ENCODE measurements around the gene TASP1. TPM values are rescaled to one million over a fixed set of nuclear protein-coding genes. Genes with fewer than 3 reads are reported as not detected.

The TASP1 gene
- total RNA-seq, 1 donor from 2014 or later: 9.6 TPM

GRCh38 chr20:13430346-13431002, 208.3 kb downstream of the TASP1 start:
- DNase-seq (ENCODE audit: low spot score): peak; percentile 57
- H3K36me3 Mint-ChIP-seq (ENCODE audit: low read depth): peaks cover 57% of the 10 kb centered on the region
- no peaks in the 10 kb centered on the region for H3K27me3 Mint-ChIP-seq (ENCODE audit: low read depth)
- H3K4me3 Mint-ChIP-seq (ENCODE audit: low read depth): peak overlapping the region; percentile 23
- peaks cover 18% of the 10 kb centered on the region for H3K9me3 Mint-ChIP-seq
- H3K27ac Mint-ChIP-seq: peak overlapping the region; percentile 80
- intact Hi-C loops (cut with micrococcal nuclease): loop anchor here (1.0 to 10.0 kb wide), 8 partner anchors 92 to 354 kb away; partner anchors contain the start of genes ESF1, NDUFAF5 and TASP1
- H3K4me1 Mint-ChIP-seq (ENCODE audit: low read depth): peaks cover 30% of the 10 kb centered on the region

- Mint-ChIP-seq H3K27ac (peak overlapping the region; percentile 80), H3K4me3 (ENCODE audit: low read depth) (no peak overlapping the region), H3K36me3 (ENCODE audit: low read depth) (peaks cover 45% of the 10 kb centered on the region), H3K4me1 (ENCODE audit: low read depth) (peaks cover 33% of the 10 kb centered on the region), H3K9me3 (peaks cover 18% of the 10 kb centered on the region), H3K27me3 (ENCODE audit: low read depth) (no peaks in the 10 kb centered on the region)
- no peak for DNase-seq (ENCODE audit: low spot score)
- intact Hi-C loops (cut with micrococcal nuclease): no loop called here
These were observed 210.0 kb downstream of the TASP1 start for GRCh38 chr20:13428684-13429083.

GRCh38 chr20:13426870-13427269, 211.9 kb downstream of the TASP1 start:
- intact Hi-C loops (cut with micrococcal nuclease): no loop called here
- no peak overlapping the region for H3K4me3 Mint-ChIP-seq (ENCODE audit: low read depth)
- H3K27me3 Mint-ChIP-seq (ENCODE audit: low read depth): no peaks in the 10 kb centered on the region
- no peak for DNase-seq (ENCODE audit: low spot score)
- H3K36me3 Mint-ChIP-seq (ENCODE audit: low read depth): peaks cover 40% of the 10 kb centered on the region
- H3K9me3 Mint-ChIP-seq: peaks cover 22% of the 10 kb centered on the region
- H3K27ac Mint-ChIP-seq: no peak overlapping the region
- H3K4me1 Mint-ChIP-seq (ENCODE audit: low read depth): peaks cover 32% of the 10 kb centered on the region

GRCh38 chr20:13425381-13426135, 213.2 kb downstream of the TASP1 start:
- peaks cover 20% of the 10 kb centered on the region for H3K4me1 Mint-ChIP-seq (ENCODE audit: low read depth)
- H3K9me3 Mint-ChIP-seq: peaks cover 18% of the 10 kb centered on the region
- no peak for DNase-seq (ENCODE audit: low spot score)
- H3K4me3 Mint-ChIP-seq (ENCODE audit: low read depth): no peak overlapping the region
- intact Hi-C loops (cut with micrococcal nuclease): no loop called here
- H3K27ac Mint-ChIP-seq: no peak overlapping the region
- no peaks in the 10 kb centered on the region for H3K27me3 Mint-ChIP-seq (ENCODE audit: low read depth)
- H3K36me3 Mint-ChIP-seq (ENCODE audit: low read depth): peaks cover 30% of the 10 kb centered on the region

- H3K9me3 Mint-ChIP-seq: peaks cover 11% of the 10 kb centered on the region
- peaks cover 8% of the 10 kb centered on the region for H3K4me1 Mint-ChIP-seq (ENCODE audit: low read depth)
- H3K27me3 Mint-ChIP-seq (ENCODE audit: low read depth): no peaks in the 10 kb centered on the region
- intact Hi-C loops (cut with micrococcal nuclease): no loop called here
- peaks cover 19% of the 10 kb centered on the region for H3K36me3 Mint-ChIP-seq (ENCODE audit: low read depth)
- no peak overlapping the region for H3K27ac Mint-ChIP-seq
- DNase-seq (ENCODE audit: low spot score): no peak
- H3K4me3 Mint-ChIP-seq (ENCODE audit: low read depth): no peak overlapping the region
These were observed 214.4 kb downstream of the TASP1 start for GRCh38 chr20:13424174-13424833.

- peaks cover 6% of the 10 kb centered on the region for H3K4me1 Mint-ChIP-seq (ENCODE audit: low read depth)
- peaks cover 12% of the 10 kb centered on the region for H3K36me3 Mint-ChIP-seq (ENCODE audit: low read depth)
- H3K27ac Mint-ChIP-seq: no peak overlapping the region
- H3K9me3 Mint-ChIP-seq: peaks cover 5% of the 10 kb centered on the region
- no peaks in the 10 kb centered on the region for H3K27me3 Mint-ChIP-seq (ENCODE audit: low read depth)
- DNase-seq (ENCODE audit: low spot score): no peak
- H3K4me3 Mint-ChIP-seq (ENCODE audit: low read depth): no peak overlapping the region
- intact Hi-C loops (cut with micrococcal nuclease): no loop called here
These were observed 215.1 kb downstream of the TASP1 start for GRCh38 chr20:13423472-13424173.

- Mint-ChIP-seq H3K4me3 (ENCODE audit: low read depth) (no peak overlapping the region), H3K27ac (no peak overlapping the region), H3K4me1 (ENCODE audit: low read depth) (peaks cover 6% of the 10 kb centered on the region), H3K9me3 (peaks cover 4% of the 10 kb centered on the region), H3K27me3 (ENCODE audit: low read depth) (no peaks in the 10 kb centered on the region), H3K36me3 (ENCODE audit: low read depth) (peaks cover 12% of the 10 kb centered on the region)
- intact Hi-C loops (cut with micrococcal nuclease): no loop called here
- no peak for DNase-seq (ENCODE audit: low spot score)
These were observed 216.1 kb downstream of the TASP1 start for GRCh38 chr20:13422637-13423036.

GRCh38 chr20:13420625-13421024, 218.1 kb downstream of the TASP1 start:
- Mint-ChIP-seq H3K4me1 (ENCODE audit: low read depth) (peaks cover 9% of the 10 kb centered on the region), H3K36me3 (ENCODE audit: low read depth) (peaks cover 17% of the 10 kb centered on the region), H3K27me3 (ENCODE audit: low read depth) (no peaks in the 10 kb centered on the region), H3K9me3 (peaks cover 4% of the 10 kb centered on the region), H3K27ac (no peak overlapping the region), H3K4me3 (ENCODE audit: low read depth) (no peak overlapping the region)
- no peak for DNase-seq (ENCODE audit: low spot score)
- intact Hi-C loops (cut with micrococcal nuclease): no loop called here

GRCh38 chr20:13419477-13419876, 219.3 kb downstream of the TASP1 start:
- Mint-ChIP-seq H3K27me3 (ENCODE audit: low read depth) (no peaks in the 10 kb centered on the region), H3K4me3 (ENCODE audit: low read depth) (no peak overlapping the region), H3K27ac (no peak overlapping the region), H3K36me3 (ENCODE audit: low read depth) (peaks cover 17% of the 10 kb centered on the region), H3K4me1 (ENCODE audit: low read depth) (peaks cover 6% of the 10 kb centered on the region), H3K9me3 (peaks cover 4% of the 10 kb centered on the region)
- DNase-seq (ENCODE audit: low spot score): no peak
- intact Hi-C loops (cut with micrococcal nuclease): no loop called here

- H3K36me3 Mint-ChIP-seq (ENCODE audit: low read depth): peaks cover 17% of the 10 kb centered on the region
- no peak overlapping the region for H3K27ac Mint-ChIP-seq
- DNase-seq (ENCODE audit: low spot score): no peak
- intact Hi-C loops (cut with micrococcal nuclease): no loop called here
- H3K9me3 Mint-ChIP-seq: peaks cover 4% of the 10 kb centered on the region
- H3K4me3 Mint-ChIP-seq (ENCODE audit: low read depth): no peak overlapping the region
- no peaks in the 10 kb centered on the region for H3K27me3 Mint-ChIP-seq (ENCODE audit: low read depth)
- H3K4me1 Mint-ChIP-seq (ENCODE audit: low read depth): peaks cover 5% of the 10 kb centered on the region
These were observed 220.2 kb downstream of the TASP1 start for GRCh38 chr20:13418263-13419229.

- DNase-seq (ENCODE audit: low spot score): no peak
- no peaks in the 10 kb centered on the region for H3K27me3 Mint-ChIP-seq (ENCODE audit: low read depth)
- peaks cover 5% of the 10 kb centered on the region for H3K4me1 Mint-ChIP-seq (ENCODE audit: low read depth)
- H3K27ac Mint-ChIP-seq: no peak overlapping the region
- H3K9me3 Mint-ChIP-seq: no peaks in the 10 kb centered on the region
- H3K36me3 Mint-ChIP-seq (ENCODE audit: low read depth): peaks cover 13% of the 10 kb centered on the region
- intact Hi-C loops (cut with micrococcal nuclease): no loop called here
- H3K4me3 Mint-ChIP-seq (ENCODE audit: low read depth): no peak overlapping the region
These were observed 222.2 kb downstream of the TASP1 start for GRCh38 chr20:13416531-13416930.

All from activated T-helper 2 cell treated with anti-CD3 and anti-CD28 coated beads, Interferon-gamma antibody, Interleukin-2, Interleukin-4, amounts not matched to agents 10 μg/mL and 5 μg/mL and 100 μg/mL, durations not matched to agents 14 hours and 24 hours and 36 hours (primary cell).